DND-41 (cell line): Measurements from ENCODE around the gene SPART.
"Not testable (repeated sequence)": the region's sequence is repeated elsewhere in the genome, so short reads cannot be mapped to it uniquely, and the experiment has no call there.

Experiments
- ATAC-seq: fragments of 200-7000 bp; cut with Tn5 transposase; 3 replicates; pipeline ENCODE4 v1.9.1; 2021; ENCODE audit warnings: low read depth; ENCODE audit not compliant: insufficient read depth
- DNase-seq: peaks from one replicate; pipeline ENCODE4 v3.0.0-alpha.2; 2020
- H2AFZ ChIP-seq: 2 replicates; pipeline ENCODE4 v1.6.0; 2012; ENCODE audit warnings: low read depth, low read length
- H3K27ac ChIP-seq: 2 replicates; pipeline ENCODE4 v1.5.1; 2012; ENCODE audit warnings: low read length, inconsistent platforms
- H3K27me3 ChIP-seq: fragments of 200-600 bp; sonication (generic); 2 replicates; pipeline ENCODE4 v1.6.0; 2012; ENCODE audit warnings: low read length, mild to moderate bottlenecking, inconsistent platforms; ENCODE audit not compliant: insufficient read depth, poor library complexity
- H3K36me3 ChIP-seq: 2 replicates; pipeline ENCODE4 v1.5.1; 2012; ENCODE audit warnings: low read length, inconsistent platforms; ENCODE audit not compliant: insufficient read depth
- H3K4me1 ChIP-seq: 2 replicates; pipeline ENCODE4 v1.5.1; 2012; ENCODE audit warnings: mild to moderate bottlenecking, low read length; ENCODE audit not compliant: insufficient read depth
- H3K4me2 ChIP-seq: 2 replicates; pipeline ENCODE4 v1.6.0; 2012; ENCODE audit warnings: mild to moderate bottlenecking, moderate library complexity, low read length, inconsistent platforms; ENCODE audit not compliant: insufficient read depth
- H3K4me3 ChIP-seq, 2 experiments: fragments of 200-600 bp in 1 of 2; shearing (Covaris generic) in 1 of 2; 2 replicates each; pipeline ENCODE4 v1.5.1; 2012 to 2016; ENCODE audit warnings: inconsistent platforms in 2 of 2, low read length in 2 of 2, mild to moderate bottlenecking in 2 of 2, low read depth in 1 of 2, moderate library complexity in 1 of 2
- H3K79me2 ChIP-seq: 2 replicates; pipeline ENCODE4 v1.6.0; 2012; ENCODE audit warnings: low read length, inconsistent platforms; ENCODE audit not compliant: insufficient read depth
- H3K9ac ChIP-seq: 2 replicates; pipeline ENCODE4 v1.6.0; 2012; ENCODE audit warnings: low read depth, mild to moderate bottlenecking, inconsistent platforms, low read length, moderate library complexity
- H3K9me3 ChIP-seq: 2 replicates; pipeline ENCODE4 v1.5.1; 2012; ENCODE audit warnings: low read length, moderate library complexity, mild to moderate bottlenecking, inconsistent platforms; ENCODE audit not compliant: insufficient read depth, severe bottlenecking
- H4K20me1 ChIP-seq: 2 replicates; pipeline ENCODE4 v1.6.0; 2012; ENCODE audit warnings: low read length; ENCODE audit not compliant: insufficient read depth
- EZH2 ChIP-seq: IDR thresholded peaks from 3 replicates; pipeline ENCODE4 v1.6.1; 2012; ENCODE audit warnings: borderline replicate concordance, low read depth, mild to moderate bottlenecking, moderate library complexity, low read length, inconsistent platforms; ENCODE audit not compliant: severe bottlenecking
- TF ChIP-seq, protein P1 (sequence below): IDR thresholded peaks from 2 replicates; pipeline ENCODE4 v1.5.1; 2012; ENCODE audit warnings: borderline replicate concordance, low read length, moderate library complexity, mild to moderate bottlenecking; ENCODE audit not compliant: poor library complexity, severe bottlenecking; ENCODE audit errors: extremely low read depth

Gene SPART

DNA sequence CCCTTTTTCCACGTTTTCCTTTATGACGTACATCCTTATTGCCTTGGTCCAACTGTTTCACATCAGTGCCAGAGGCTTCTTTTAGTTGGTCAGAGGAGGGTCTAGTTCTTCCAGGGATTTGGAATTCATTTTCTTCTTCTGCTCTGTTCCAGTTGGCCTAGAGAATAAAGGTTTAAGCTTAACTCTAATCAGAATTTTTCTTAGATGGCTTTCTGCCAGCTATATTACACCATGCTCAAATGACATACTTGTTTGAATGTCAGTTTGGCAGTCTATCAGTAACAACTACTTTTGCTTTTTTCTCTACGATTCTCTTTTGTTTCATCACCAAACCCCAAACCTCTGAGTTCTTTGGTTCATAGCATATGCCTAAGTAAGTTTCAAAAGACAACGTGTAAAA is 16.8 kb downstream of the SPART start:
- no peak for TF ChIP-seq EZH2
- TF ChIP-seq, protein P1, sequence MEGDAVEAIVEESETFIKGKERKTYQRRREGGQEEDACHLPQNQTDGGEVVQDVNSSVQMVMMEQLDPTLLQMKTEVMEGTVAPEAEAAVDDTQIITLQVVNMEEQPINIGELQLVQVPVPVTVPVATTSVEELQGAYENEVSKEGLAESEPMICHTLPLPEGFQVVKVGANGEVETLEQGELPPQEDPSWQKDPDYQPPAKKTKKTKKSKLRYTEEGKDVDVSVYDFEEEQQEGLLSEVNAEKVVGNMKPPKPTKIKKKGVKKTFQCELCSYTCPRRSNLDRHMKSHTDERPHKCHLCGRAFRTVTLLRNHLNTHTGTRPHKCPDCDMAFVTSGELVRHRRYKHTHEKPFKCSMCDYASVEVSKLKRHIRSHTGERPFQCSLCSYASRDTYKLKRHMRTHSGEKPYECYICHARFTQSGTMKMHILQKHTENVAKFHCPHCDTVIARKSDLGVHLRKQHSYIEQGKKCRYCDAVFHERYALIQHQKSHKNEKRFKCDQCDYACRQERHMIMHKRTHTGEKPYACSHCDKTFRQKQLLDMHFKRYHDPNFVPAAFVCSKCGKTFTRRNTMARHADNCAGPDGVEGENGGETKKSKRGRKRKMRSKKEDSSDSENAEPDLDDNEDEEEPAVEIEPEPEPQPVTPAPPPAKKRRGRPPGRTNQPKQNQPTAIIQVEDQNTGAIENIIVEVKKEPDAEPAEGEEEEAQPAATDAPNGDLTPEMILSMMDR = no peak
- no peaks in the 10 kb centered on the region for H3K36me3 ChIP-seq

DNA sequence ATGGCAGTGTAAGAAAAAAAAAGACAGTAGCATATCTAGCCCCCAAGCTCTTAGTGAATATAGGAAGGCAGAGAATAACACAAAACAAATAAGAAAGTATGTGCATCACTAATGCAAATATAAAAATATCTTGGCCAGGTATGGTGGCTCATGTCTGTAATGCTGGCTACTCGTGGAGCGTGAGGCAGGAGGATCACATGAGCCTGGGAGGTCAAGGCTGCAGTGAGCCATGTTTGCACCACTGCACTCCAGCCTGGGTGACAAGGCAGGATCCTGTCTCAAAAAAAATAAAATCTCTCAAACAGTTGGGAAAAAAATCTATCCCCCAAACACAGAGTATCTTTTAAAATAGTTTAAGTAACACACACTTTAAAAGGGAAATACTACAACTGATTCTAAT is 17.4 kb downstream of the SPART start:
- Histone ChIP-seq H3K9me3 (no peaks in the 10 kb centered on the region), H2AFZ (no peak overlapping the region), H3K9ac (no peak overlapping the region), H3K4me1 (no peaks in the 10 kb centered on the region), H3K27me3 (no peaks in the 10 kb centered on the region), H3K36me3 (no peaks in the 10 kb centered on the region), H3K27ac (no peak overlapping the region), H3K4me2 (no peak overlapping the region), H3K4me3 (no peak overlapping the region), H4K20me1 (no peaks in the 10 kb centered on the region), H3K79me2 (no peaks in the 10 kb centered on the region)
- TF ChIP-seq, protein P1 = no peak
- no peak for TF ChIP-seq EZH2
- no peak for ATAC-seq
- no peak for DNase-seq

More for the DNA sequence above, 16.8 kb downstream of the SPART start:
- no peaks in the 10 kb centered on the region for H3K4me1 ChIP-seq
- H3K9me3 ChIP-seq = no peaks in the 10 kb centered on the region
- H3K4me3 ChIP-seq = no peak overlapping the region
- H3K27me3 ChIP-seq = no peaks in the 10 kb centered on the region
- H3K9ac ChIP-seq = no peak overlapping the region
- no peak for DNase-seq
- ATAC-seq = no peak
- no peak overlapping the region for H2AFZ ChIP-seq
- H3K4me2 ChIP-seq = no peak overlapping the region
- no peaks in the 10 kb centered on the region for H4K20me1 ChIP-seq
- H3K27ac ChIP-seq = no peak overlapping the region
- no peaks in the 10 kb centered on the region for H3K79me2 ChIP-seq

DNA sequence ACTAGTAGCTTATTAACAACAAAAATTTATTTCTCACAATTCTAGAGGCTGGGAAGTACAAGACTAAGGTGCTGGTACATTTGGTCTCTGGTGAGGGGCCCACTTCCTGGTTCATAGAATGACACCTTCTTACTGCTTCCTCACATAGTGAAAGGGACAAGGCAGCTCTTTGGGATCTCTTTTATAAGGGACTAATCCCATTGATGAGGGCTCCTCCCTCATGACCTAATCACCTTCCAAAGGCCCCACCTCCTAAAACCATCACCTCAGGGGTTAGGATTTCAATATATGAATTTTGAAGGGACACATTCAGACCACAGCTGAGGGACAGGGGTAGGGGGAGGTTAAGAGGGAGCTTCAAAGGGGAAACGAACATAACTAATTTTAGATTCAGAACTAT is 20.3 kb downstream of the SPART start:
- Histone ChIP-seq H3K79me2 (no peaks in the 10 kb centered on the region), H3K4me2 (no peak overlapping the region), H3K27me3 (no peaks in the 10 kb centered on the region), H3K4me3 (no peak overlapping the region), H2AFZ (no peak overlapping the region), H3K36me3 (no peaks in the 10 kb centered on the region), H3K4me1 (no peaks in the 10 kb centered on the region), H3K27ac (no peak overlapping the region), H3K9ac (no peak overlapping the region), H3K9me3 (no peaks in the 10 kb centered on the region), H4K20me1 (no peaks in the 10 kb centered on the region)
- ATAC-seq (no peak), DNase-seq (no peak)
- no peak for TF ChIP-seq EZH2
- TF ChIP-seq, protein P1 = no peak

DNA sequence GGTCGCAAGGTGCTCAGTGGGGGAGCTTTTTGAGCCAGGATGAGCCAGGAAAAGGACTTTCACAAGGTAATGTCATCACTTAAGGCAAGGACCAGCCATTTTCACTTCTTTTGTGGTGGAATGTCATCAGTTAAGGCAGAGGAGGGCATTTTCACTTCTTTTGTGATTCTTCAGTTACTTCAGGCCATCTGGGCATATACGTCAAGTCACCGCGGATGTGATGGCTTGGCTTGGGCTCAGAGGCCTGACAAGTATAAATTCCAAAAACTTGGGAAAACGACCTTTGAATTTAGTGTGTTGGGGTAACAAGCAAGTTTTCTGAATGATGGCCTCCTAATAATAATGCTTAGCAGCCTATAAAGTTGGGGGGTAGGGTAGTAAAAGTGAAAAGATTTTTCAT is 21.3 kb downstream of the SPART start:
- H3K4me1 ChIP-seq, H3K36me3 ChIP-seq, ATAC-seq, H4K20me1 ChIP-seq, H3K27me3 ChIP-seq, H3K4me3 ChIP-seq, DNase-seq, H2AFZ ChIP-seq, H3K9ac ChIP-seq, H3K27ac ChIP-seq, H3K79me2 ChIP-seq, H3K4me2 ChIP-seq, H3K9me3 ChIP-seq: not testable (repeated sequence)
